GM10248 (cell line): Measurements from ENCODE around the gene MAGEA11.
"Not testable (repeated sequence)": the region's sequence is repeated elsewhere in the genome, so short reads cannot be mapped to it uniquely, and the experiment has no call there.

Source experiments
- CTCF ChIA-PET: fragments of 300-600 bp; sonication (Branson Sonifier 250); formaldehyde crosslinking; extraction: SDS; loops from one replicate; lab custom pipeline; 2021; ENCODE audit warnings: antibody characterized with exemption; lab: Yijun Ruan, JAX
- POLR2A ChIA-PET: fragments of 350-650 bp; sonication (Branson Sonifier 250); formaldehyde crosslinking; extraction: SDS; loops from one replicate; lab custom pipeline; 2020; ENCODE audit warnings: antibody characterized with exemption; lab: Yijun Ruan, JAX
- DNase-seq: peaks from one replicate; pipeline ENCODE4 v3.0.0; 2012; ENCODE audit errors: extremely low spot score
- TF ChIP-seq, protein P1 (sequence below): IDR thresholded peaks from 2 replicates; pipeline ENCODE4 v1.5.1; 2012; ENCODE audit warnings: mild to moderate bottlenecking, low read depth; ENCODE audit errors: extremely low read depth, missing control alignments, control extremely low read depth

The MAGEA11 gene

GRCh38 chrX:149718757-149719156 lies 6.9 kb downstream of the MAGEA11 start:
- ChIA-PET CTCF (no interaction called here), POLR2A (no interaction called here)
- no peak for DNase-seq
- TF ChIP-seq, protein P1, sequence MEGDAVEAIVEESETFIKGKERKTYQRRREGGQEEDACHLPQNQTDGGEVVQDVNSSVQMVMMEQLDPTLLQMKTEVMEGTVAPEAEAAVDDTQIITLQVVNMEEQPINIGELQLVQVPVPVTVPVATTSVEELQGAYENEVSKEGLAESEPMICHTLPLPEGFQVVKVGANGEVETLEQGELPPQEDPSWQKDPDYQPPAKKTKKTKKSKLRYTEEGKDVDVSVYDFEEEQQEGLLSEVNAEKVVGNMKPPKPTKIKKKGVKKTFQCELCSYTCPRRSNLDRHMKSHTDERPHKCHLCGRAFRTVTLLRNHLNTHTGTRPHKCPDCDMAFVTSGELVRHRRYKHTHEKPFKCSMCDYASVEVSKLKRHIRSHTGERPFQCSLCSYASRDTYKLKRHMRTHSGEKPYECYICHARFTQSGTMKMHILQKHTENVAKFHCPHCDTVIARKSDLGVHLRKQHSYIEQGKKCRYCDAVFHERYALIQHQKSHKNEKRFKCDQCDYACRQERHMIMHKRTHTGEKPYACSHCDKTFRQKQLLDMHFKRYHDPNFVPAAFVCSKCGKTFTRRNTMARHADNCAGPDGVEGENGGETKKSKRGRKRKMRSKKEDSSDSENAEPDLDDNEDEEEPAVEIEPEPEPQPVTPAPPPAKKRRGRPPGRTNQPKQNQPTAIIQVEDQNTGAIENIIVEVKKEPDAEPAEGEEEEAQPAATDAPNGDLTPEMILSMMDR = no peak

GRCh38 chrX:149720021-149720689 lies 8.3 kb downstream of the MAGEA11 start:
- TF ChIP-seq, protein P1 = no peak
- CTCF ChIA-PET = no interaction called here
- POLR2A ChIA-PET = no interaction called here
- DNase-seq = no peak

DNA sequence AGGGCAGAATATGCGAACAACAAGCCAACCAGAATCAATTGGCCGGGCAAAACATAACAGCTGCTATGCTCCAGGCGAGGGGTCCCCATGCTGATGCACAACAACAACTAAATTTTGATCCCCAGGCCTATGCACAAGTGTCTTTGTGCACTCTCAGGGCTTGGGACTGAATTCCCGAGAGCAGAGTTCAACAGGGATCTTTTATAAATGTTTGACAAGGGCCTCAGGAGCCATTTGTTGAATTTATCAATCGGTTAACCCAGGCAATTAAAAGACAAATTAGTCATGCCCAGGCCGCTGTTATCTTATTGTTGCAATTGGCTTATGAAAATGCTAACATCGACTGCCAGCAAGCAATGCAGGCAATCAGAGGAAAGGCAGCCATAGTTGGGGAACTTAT lies 9.4 kb downstream of the MAGEA11 start:
- POLR2A ChIA-PET, CTCF ChIA-PET, DNase-seq: not testable (repeated sequence)

DNA sequence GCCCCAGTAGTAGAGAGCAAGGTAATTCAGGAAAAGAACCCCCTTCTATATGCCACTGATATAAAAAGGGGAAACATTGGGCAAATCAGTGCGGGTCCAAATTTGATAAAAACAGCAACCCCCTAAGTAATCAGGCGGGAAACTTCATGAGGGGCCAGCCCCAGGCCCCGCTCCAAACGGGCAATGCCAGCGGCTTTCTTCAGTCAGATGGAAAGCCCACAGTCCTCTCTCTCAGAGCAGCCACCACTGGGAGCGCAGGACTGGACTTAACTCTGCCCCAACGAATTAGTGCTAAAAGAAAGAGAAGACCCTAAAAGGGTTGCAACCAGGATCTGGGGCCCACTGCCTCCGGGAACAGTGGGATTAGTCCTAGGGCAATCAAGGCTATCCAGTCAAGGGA lies 9.9 kb downstream of the MAGEA11 start:
- ChIA-PET POLR2A (no interaction called here), CTCF (no interaction called here)
- no peak for DNase-seq
- TF ChIP-seq, protein P1 = no peak

- POLR2A ChIA-PET, DNase-seq, CTCF ChIA-PET: not testable (repeated sequence)
Measured at GRCh38 chrX:149723583-149724118, 11.8 kb downstream of the MAGEA11 start.

DNA sequence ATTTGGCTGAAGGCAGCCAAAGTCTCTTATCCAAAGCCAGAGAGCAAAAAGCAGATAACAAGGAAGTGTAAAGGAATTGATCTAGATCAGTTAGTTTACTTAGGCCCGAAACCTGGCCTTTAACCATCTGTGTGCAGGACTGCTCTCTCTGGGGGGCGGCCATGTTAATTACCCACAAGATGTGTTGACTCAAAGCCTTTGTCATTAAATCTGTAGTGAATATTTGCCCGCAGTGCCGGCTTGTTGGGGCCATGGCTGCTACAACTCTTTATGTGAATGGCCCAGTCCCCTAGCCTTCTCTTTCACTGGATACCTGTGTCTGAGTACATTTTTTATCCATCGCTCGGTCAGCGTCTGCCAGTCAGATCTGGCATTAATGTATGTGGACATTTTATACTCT lies 15.4 kb downstream of the MAGEA11 start:
- CTCF ChIA-PET, POLR2A ChIA-PET, DNase-seq: not testable (repeated sequence)

DNA sequence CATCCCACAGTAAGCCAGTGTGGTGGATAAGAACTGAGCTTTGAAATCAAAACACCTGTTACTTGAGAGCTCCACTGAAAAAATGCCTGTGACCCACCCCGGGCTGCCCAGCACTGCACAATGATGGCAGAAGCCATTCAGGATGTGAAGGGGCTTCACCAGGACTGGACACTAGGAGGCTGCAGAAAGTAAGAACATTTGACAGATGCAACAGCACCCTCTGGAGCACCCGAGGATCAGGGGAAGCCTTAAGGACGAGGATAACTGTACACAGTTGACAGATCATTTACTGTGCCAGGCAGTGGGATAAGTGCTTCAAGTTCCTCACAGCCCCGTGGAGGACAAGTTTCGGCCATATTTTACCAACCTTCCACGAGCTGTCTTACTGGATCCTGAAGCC lies 30.4 kb downstream of the MAGEA11 start:
- POLR2A ChIA-PET, DNase-seq, CTCF ChIA-PET: not testable (repeated sequence)

DNA sequence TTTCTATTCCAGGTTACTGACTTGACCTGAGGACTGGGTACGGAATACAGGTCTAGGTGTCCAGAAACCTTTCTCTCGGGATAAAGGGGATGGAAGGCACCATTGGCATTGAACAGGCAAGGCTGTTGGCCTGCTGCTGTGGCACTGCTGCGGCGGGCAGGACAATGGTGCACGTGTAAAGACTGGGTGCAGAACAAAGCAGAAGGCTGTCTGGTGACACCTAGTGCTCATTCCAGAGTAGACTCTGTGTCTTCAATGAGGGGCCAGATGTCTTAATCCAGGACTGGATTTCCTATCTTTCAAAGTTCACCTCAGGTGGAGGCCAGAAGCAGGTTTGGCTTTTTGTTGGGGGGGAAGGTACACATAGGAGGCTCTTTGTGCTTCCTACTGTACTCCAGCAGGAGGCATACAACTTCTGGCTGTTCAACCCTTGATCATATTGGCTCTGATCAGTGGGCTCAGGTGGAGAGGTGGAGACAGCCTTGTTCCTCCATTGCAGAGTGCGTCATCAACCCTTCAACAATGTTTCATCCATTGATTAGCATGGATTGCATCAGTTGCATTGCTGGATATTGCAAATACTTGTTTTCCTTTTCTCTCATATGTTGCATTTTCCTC lies 34.6 kb downstream of the MAGEA11 start:
- CTCF ChIA-PET, DNase-seq, POLR2A ChIA-PET: not testable (repeated sequence)

DNA sequence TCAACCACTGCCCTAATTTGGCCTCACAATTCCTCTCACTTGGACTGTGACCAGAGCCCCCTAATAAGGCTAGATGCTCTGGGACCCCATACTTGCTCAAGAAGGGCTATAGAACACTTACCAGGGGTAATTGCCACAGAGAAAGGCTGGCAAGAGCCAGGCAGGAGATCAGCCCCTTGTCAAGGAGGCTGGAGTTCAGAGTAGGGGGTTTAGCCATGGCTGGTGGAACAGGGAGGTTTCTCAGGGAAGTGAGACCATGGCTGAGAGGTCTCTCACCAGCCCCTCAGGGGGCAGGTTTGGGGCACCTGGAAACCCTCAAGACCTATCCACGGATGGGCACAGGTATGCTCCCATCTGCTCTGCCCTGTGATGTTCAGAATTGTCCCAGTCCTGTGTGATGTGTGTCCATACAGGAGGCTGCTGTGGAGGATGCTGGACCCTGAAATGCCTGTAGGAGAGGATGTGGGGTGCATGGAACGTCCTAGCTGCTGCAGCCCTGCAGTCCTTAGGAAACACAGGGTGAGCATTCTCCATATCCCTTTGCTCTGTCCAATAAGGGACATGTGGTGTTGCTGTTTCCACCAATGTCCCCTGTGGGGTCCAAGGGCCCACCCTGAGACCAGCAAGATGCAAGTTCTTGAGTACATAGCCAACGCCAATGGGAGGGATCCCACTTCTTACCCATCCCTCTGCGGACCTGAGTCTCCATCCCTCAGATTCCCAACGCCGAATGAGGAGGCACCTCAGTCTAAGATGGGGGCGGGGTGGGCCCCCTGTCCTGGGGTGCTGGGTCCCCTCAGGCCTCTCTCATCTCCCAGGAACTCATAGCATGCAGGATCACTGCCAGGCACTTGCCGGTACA lies 45.6 kb downstream of the MAGEA11 start:
- ChIA-PET POLR2A (no interaction called here), CTCF (no interaction called here)
- TF ChIP-seq, protein P1 = no peak
- no peak for DNase-seq
